Neural progenitor cell (in vitro differentiated cells): ENCODE data around the gene PNPLA6. TPM values are rescaled to one million over a fixed set of nuclear protein-coding genes. Genes with fewer than 3 reads are reported as not detected.
A peak's percentile ranks its signal among the peaks of the same experiment; 100 is the strongest.

Experiments
- DNase-seq: peaks from one replicate; pipeline ENCODE4 v3.0.0-alpha.2; 2016; ENCODE audit warnings: low spot score
- H2AFZ ChIP-seq: fragments of 200-600 bp; sonication (generic); replicated peaks from 2 replicates; pipeline ENCODE4 v1.6.1; 2016; ENCODE audit warnings: antibody characterized with exemption
- H3F3A ChIP-seq: fragments of 200-600 bp; sonication (generic); 2 replicates; pipeline ENCODE4 v1.6.1; 2016; ENCODE audit warnings: antibody characterized with exemption, low read depth
- H3K27ac ChIP-seq: fragments of 200-600 bp; sonication (generic); 2 replicates; pipeline ENCODE4 v1.5.1; 2016; ENCODE audit warnings: mild to moderate bottlenecking
- H3K27me3 ChIP-seq: fragments of 200-600 bp; sonication (generic); 2 replicates; pipeline ENCODE4 v1.6.1; 2016; ENCODE audit warnings: mild to moderate bottlenecking, moderate library complexity
- H3K36me3 ChIP-seq: fragments of 200-600 bp; sonication (generic); 2 replicates; pipeline ENCODE4 v1.5.1; 2016
- H3K4me1 ChIP-seq: fragments of 200-600 bp; sonication (generic); 2 replicates; pipeline ENCODE4 v1.6.1; 2016; ENCODE audit warnings: mixed run types
- H3K4me2 ChIP-seq: fragments of 200-600 bp; sonication (generic); 2 replicates; pipeline ENCODE4 v1.6.1; 2016
- H3K4me3 ChIP-seq: fragments of 200-600 bp; sonication (generic); 2 replicates; pipeline ENCODE4 v1.5.1; 2016
- H3K79me2 ChIP-seq: fragments of 200-600 bp; sonication (generic); 2 replicates; pipeline ENCODE4 v1.6.1; 2016; ENCODE audit warnings: low read depth
- H3K9ac ChIP-seq: fragments of 200-600 bp; sonication (generic); 2 replicates; pipeline ENCODE4 v1.6.1; 2016
- H3K9me3 ChIP-seq: fragments of 200-600 bp; sonication (generic); 2 replicates; pipeline ENCODE4 v1.5.1; 2016; ENCODE audit warnings: low read depth
- H4K20me1 ChIP-seq: fragments of 200-600 bp; sonication (generic); 2 replicates; pipeline ENCODE4 v1.6.1; 2016; ENCODE audit warnings: low read depth
- H3K27ac Mint-ChIP-seq: 3 replicates; pipeline ENCODE4 v1.8.0; 2021; ENCODE audit warnings: mixed read lengths
- H3K27me3 Mint-ChIP-seq: 2 replicates; pipeline ENCODE4 v1.8.0; 2022; ENCODE audit warnings: low read depth, mild to moderate bottlenecking, inconsistent platforms, moderate library complexity, mixed read lengths; ENCODE audit not compliant: insufficient read depth
- H3K36me3 Mint-ChIP-seq: 3 replicates; pipeline ENCODE4 v1.8.0; 2021; ENCODE audit warnings: mixed read lengths
- H3K4me1 Mint-ChIP-seq: 3 replicates; pipeline ENCODE4 v1.8.0; 2021; ENCODE audit warnings: mixed read lengths
- H3K4me3 Mint-ChIP-seq: 3 replicates; pipeline ENCODE4 v1.8.0; 2021; ENCODE audit warnings: mild to moderate bottlenecking, moderate library complexity, mixed read lengths
- H3K9me3 Mint-ChIP-seq: 3 replicates; pipeline ENCODE4 v1.8.0; 2020; ENCODE audit warnings: mixed read lengths
- CTCF ChIP-seq: fragments of 200-600 bp; sonication (generic); IDR thresholded peaks from 2 replicates; pipeline ENCODE4 v1.5.1; 2017; ENCODE audit warnings: antibody characterized with exemption, mild to moderate bottlenecking
- EZH2 ChIP-seq: fragments of 200-600 bp; sonication (generic); IDR thresholded peaks from 2 replicates; pipeline ENCODE4 v1.6.1; 2017; ENCODE audit warnings: antibody characterized with exemption, mild to moderate bottlenecking, moderate library complexity
- EZH2phosphoT487 ChIP-seq: fragments of 200-600 bp; sonication (generic); IDR thresholded peaks from 2 replicates; pipeline ENCODE4 v1.6.1; 2017; ENCODE audit warnings: antibody characterized with exemption
- total RNA-seq: library from RNA; depleted of rRNA; stranded (reverse); fragments of >200 nt; gene quantifications from 2 replicates; pipeline ENCODE4 v1.2.3, GENCODE V29; 2015; ENCODE audit warnings: low replicate concordance

The PNPLA6 gene
- total RNA-seq, 1 donor from 2014 or later: 25.5 TPM

GRCh38 chr19:7539827-7540425, 4.4 kb downstream of the PNPLA6 start:
- Histone ChIP-seq H3K27ac (no peak overlapping the region), H3K9ac (no peak overlapping the region), H3K4me3 (no peak overlapping the region), H3K9me3 (no peaks in the 10 kb centered on the region), H3K4me2 (no peak overlapping the region), H3K79me2 (no peaks in the 10 kb centered on the region), H3K36me3 (no peaks in the 10 kb centered on the region), H3K27me3 (no peaks in the 10 kb centered on the region), H3F3A (peaks cover 5% of the 10 kb centered on the region), H4K20me1 (no peaks in the 10 kb centered on the region), H2AFZ (no peak overlapping the region), H3K4me1 (no peaks in the 10 kb centered on the region)
- H3K27me3 Mint-ChIP-seq: peaks cover 6% of the 10 kb centered on the region
- H3K4me1 Mint-ChIP-seq: peaks cover 3% of the 10 kb centered on the region
- H3K4me3 Mint-ChIP-seq: no peak overlapping the region
- peaks cover 17% of the 10 kb centered on the region for H3K36me3 Mint-ChIP-seq
- TF ChIP-seq EZH2phosphoT487: no peak
- no peak for TF ChIP-seq CTCF
- no peak for TF ChIP-seq EZH2
- H3K27ac Mint-ChIP-seq: no peak overlapping the region
- no peaks in the 10 kb centered on the region for H3K9me3 Mint-ChIP-seq
- no peak for DNase-seq

- peaks cover 6% of the 10 kb centered on the region for H3K27me3 Mint-ChIP-seq
- Histone ChIP-seq H3K4me2 (no peak overlapping the region), H3K27ac (no peak overlapping the region), H2AFZ (no peak overlapping the region), H4K20me1 (no peaks in the 10 kb centered on the region), H3K79me2 (no peaks in the 10 kb centered on the region), H3K36me3 (no peaks in the 10 kb centered on the region), H3K27me3 (no peaks in the 10 kb centered on the region), H3K9ac (no peak overlapping the region), H3K4me3 (no peak overlapping the region), H3F3A (no peaks in the 10 kb centered on the region), H3K9me3 (no peaks in the 10 kb centered on the region), H3K4me1 (no peaks in the 10 kb centered on the region)
- H3K4me3 Mint-ChIP-seq: no peak overlapping the region
- no peak overlapping the region for H3K27ac Mint-ChIP-seq
- H3K9me3 Mint-ChIP-seq: no peaks in the 10 kb centered on the region
- H3K36me3 Mint-ChIP-seq: peaks cover 18% of the 10 kb centered on the region
- peak; percentile 42 for DNase-seq
- no peak for TF ChIP-seq EZH2phosphoT487
- TF ChIP-seq EZH2: no peak
- no peak for TF ChIP-seq CTCF
- peaks cover 3% of the 10 kb centered on the region for H3K4me1 Mint-ChIP-seq
Observed at GRCh38 chr19:7540761-7541474, 5.4 kb downstream of the PNPLA6 start.

DNA sequence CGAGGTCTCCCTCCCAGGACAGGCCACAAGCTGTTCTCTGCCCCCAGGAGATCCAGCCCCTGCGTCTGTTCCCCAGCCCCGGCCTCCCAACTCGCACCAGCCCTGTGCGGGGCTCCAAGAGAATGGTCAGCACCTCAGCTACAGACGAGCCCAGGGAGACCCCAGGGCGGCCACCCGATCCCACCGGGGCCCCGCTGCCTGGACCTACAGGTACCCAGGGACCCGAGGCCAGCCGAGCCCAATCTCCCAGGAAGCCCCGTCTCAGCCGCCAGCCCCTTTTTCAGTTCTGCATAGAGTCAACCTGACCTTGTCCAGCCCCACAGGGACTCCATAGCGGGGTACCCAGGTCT, 5.9 kb downstream of the PNPLA6 start:
- no peaks in the 10 kb centered on the region for H3F3A ChIP-seq
- no peaks in the 10 kb centered on the region for H3K9me3 ChIP-seq
- Mint-ChIP-seq H3K4me1 (no peaks in the 10 kb centered on the region), H3K4me3 (no peak overlapping the region), H3K27me3 (peaks cover 6% of the 10 kb centered on the region), H3K9me3 (no peaks in the 10 kb centered on the region), H3K36me3 (peaks cover 19% of the 10 kb centered on the region), H3K27ac (no peak overlapping the region)
- no peak for DNase-seq
- TF ChIP-seq EZH2: no peak
- TF ChIP-seq EZH2phosphoT487: no peak
- TF ChIP-seq CTCF: no peak
- H3K4me1 ChIP-seq: no peaks in the 10 kb centered on the region
- H4K20me1 ChIP-seq: no peaks in the 10 kb centered on the region
- H3K36me3 ChIP-seq: no peaks in the 10 kb centered on the region
- H3K79me2 ChIP-seq: no peaks in the 10 kb centered on the region
- no peak overlapping the region for H2AFZ ChIP-seq
- H3K4me2 ChIP-seq: no peak overlapping the region
- no peak overlapping the region for H3K27ac ChIP-seq
- no peaks in the 10 kb centered on the region for H3K27me3 ChIP-seq
- no peak overlapping the region for H3K4me3 ChIP-seq
- no peak overlapping the region for H3K9ac ChIP-seq
